Measurements from ENCODE around the gene KIR3DL3.
"Not testable (repeated sequence)": the region's sequence is repeated elsewhere in the genome, so short reads cannot be mapped to it uniquely, and the experiment has no call there.

The KIR3DL3 gene

GRCh38 chr19:54728167-54728566 is 3.9 kb downstream of the KIR3DL3 start:
- H3K14ac ChIP-seq (ENCODE audit: low read length) = no peak overlapping the region
- no peak overlapping the region for H4K8ac ChIP-seq (ENCODE audit: low read depth, low read length)
- no peak overlapping the region for H2BK15ac ChIP-seq (ENCODE audit: low read length)
- no peak overlapping the region for H2AFZ ChIP-seq (ENCODE audit: low read length)
- peaks cover 0 to 10% (median 0%) of the 10 kb centered on the region in 3 experiments for H3K27me3 ChIP-seq (ENCODE audit: control insufficient read depth in 3 of 3, insufficient read depth in 3 of 3, low read depth in 1 of 3, low read length in 3 of 3)
- H3K4ac ChIP-seq (ENCODE audit: low read length) = no peak overlapping the region
- no peak overlapping the region for H3K18ac ChIP-seq (ENCODE audit: low read length)
- H3K4me3 ChIP-seq (ENCODE audit: low read length in 2 of 2) = peak overlapping the region in 1 of 2 donors; percentile 34
- no peak for DNase-seq (ENCODE audit: low spot score)
- H3K23ac ChIP-seq (ENCODE audit: low read depth, low read length, poor library complexity) = no peak overlapping the region
- H2BK120ac ChIP-seq (ENCODE audit: low read depth, low read length) = no peak overlapping the region
- WGBS, 2 donors (ENCODE audit: extremely low coverage in 2 of 2, insufficient read length in 2 of 2, insufficient replicate concordance in 1 of 2) = no CpG with 5 or more reads among the region's 3 CpGs
- H3K9ac ChIP-seq (ENCODE audit: low read depth, low read length, poor library complexity) = no peak overlapping the region
- no peaks in the 10 kb centered on the region for H3K4me1 ChIP-seq (ENCODE audit: control insufficient read depth in 2 of 2, insufficient read depth in 1 of 2, low read depth in 1 of 2, low read length in 2 of 2)
- H3K79me1 ChIP-seq (ENCODE audit: low read depth, low read length) = no peaks in the 10 kb centered on the region
- H2AK5ac ChIP-seq (ENCODE audit: low read depth, low read length) = no peak overlapping the region
- H2BK5ac ChIP-seq (ENCODE audit: low read length) = no peak overlapping the region
- H3K36me3 ChIP-seq (replicated peaks in 1 of 2; ENCODE audit: control insufficient read depth in 2 of 2, insufficient read depth in 2 of 2, low read length in 2 of 2) = no peaks in the 10 kb centered on the region
- H4K91ac ChIP-seq (ENCODE audit: low read depth, low read length, poor library complexity) = no peak overlapping the region
- peaks cover 0 to 44% of the 10 kb centered on the region in 2 donors for H3K9me3 ChIP-seq (replicated peaks in 1 of 2; ENCODE audit: control insufficient read depth in 2 of 2, insufficient read depth in 1 of 2, low read depth in 1 of 2, low read length in 2 of 2)
- H2BK12ac ChIP-seq (ENCODE audit: low read length) = no peak overlapping the region
- H3K27ac ChIP-seq (replicated peaks; ENCODE audit: low read length) = no peak overlapping the region
- no peak overlapping the region for H3K4me2 ChIP-seq (ENCODE audit: insufficient read depth, low read length, poor library complexity, severe bottlenecking)

- no peak overlapping the region for H3K23ac ChIP-seq (ENCODE audit: low read depth, low read length, poor library complexity)
- no peaks in the 10 kb centered on the region for H3K4me1 ChIP-seq (ENCODE audit: control insufficient read depth in 2 of 2, insufficient read depth in 1 of 2, low read depth in 1 of 2, low read length in 2 of 2)
- no peak overlapping the region for H3K9ac ChIP-seq (ENCODE audit: low read depth, low read length, poor library complexity)
- peaks cover 0 to 44% of the 10 kb centered on the region in 2 donors for H3K9me3 ChIP-seq (replicated peaks in 1 of 2; ENCODE audit: control insufficient read depth in 2 of 2, insufficient read depth in 1 of 2, low read depth in 1 of 2, low read length in 2 of 2)
- no peak overlapping the region for H2AFZ ChIP-seq (ENCODE audit: low read length)
- H3K79me1 ChIP-seq (ENCODE audit: low read depth, low read length) = no peaks in the 10 kb centered on the region
- H3K4ac ChIP-seq (ENCODE audit: low read length) = no peak overlapping the region
- no peak overlapping the region for H2BK12ac ChIP-seq (ENCODE audit: low read length)
- no peak overlapping the region for H4K8ac ChIP-seq (ENCODE audit: low read depth, low read length)
- no peaks in the 10 kb centered on the region for H3K36me3 ChIP-seq (replicated peaks in 1 of 2; ENCODE audit: control insufficient read depth in 2 of 2, insufficient read depth in 2 of 2, low read length in 2 of 2)
- no peak overlapping the region for H4K91ac ChIP-seq (ENCODE audit: low read depth, low read length, poor library complexity)
- no peak overlapping the region for H3K18ac ChIP-seq (ENCODE audit: low read length)
- no peak overlapping the region for H3K27ac ChIP-seq (replicated peaks; ENCODE audit: low read length)
- H2AK5ac ChIP-seq (ENCODE audit: low read depth, low read length) = no peak overlapping the region
- H2BK15ac ChIP-seq (ENCODE audit: low read length) = no peak overlapping the region
- WGBS, 2 donors (ENCODE audit: extremely low coverage in 2 of 2, insufficient read length in 2 of 2, insufficient replicate concordance in 1 of 2) = no CpG with 5 or more reads among the region's 15 CpGs
- H3K4me3 ChIP-seq (ENCODE audit: low read length in 2 of 2) = no peak overlapping the region
- H2BK120ac ChIP-seq (ENCODE audit: low read depth, low read length) = no peak overlapping the region
- no peak overlapping the region for H3K4me2 ChIP-seq (ENCODE audit: insufficient read depth, low read length, poor library complexity, severe bottlenecking)
- DNase-seq (ENCODE audit: low spot score) = no peak
- H3K14ac ChIP-seq (ENCODE audit: low read length) = no peak overlapping the region
- peaks cover 0 to 16% (median 0%) of the 10 kb centered on the region in 3 experiments for H3K27me3 ChIP-seq (ENCODE audit: control insufficient read depth in 3 of 3, insufficient read depth in 3 of 3, low read depth in 1 of 3, low read length in 3 of 3)
- no peak overlapping the region for H2BK5ac ChIP-seq (ENCODE audit: low read length)
These were observed 5.4 kb downstream of the KIR3DL3 start for GRCh38 chr19:54729416-54730188.

- H2BK120ac ChIP-seq (ENCODE audit: low read depth, low read length) = no peak overlapping the region
- H3K4me1 ChIP-seq (ENCODE audit: control insufficient read depth in 2 of 2, insufficient read depth in 1 of 2, low read depth in 1 of 2, low read length in 2 of 2) = no peaks in the 10 kb centered on the region
- peaks cover 0 to 16% (median 0%) of the 10 kb centered on the region in 3 experiments for H3K27me3 ChIP-seq (ENCODE audit: control insufficient read depth in 3 of 3, insufficient read depth in 3 of 3, low read depth in 1 of 3, low read length in 3 of 3)
- no peaks in the 10 kb centered on the region for H3K36me3 ChIP-seq (replicated peaks in 1 of 2; ENCODE audit: control insufficient read depth in 2 of 2, insufficient read depth in 2 of 2, low read length in 2 of 2)
- no peak overlapping the region for H4K8ac ChIP-seq (ENCODE audit: low read depth, low read length)
- no peak overlapping the region for H2BK15ac ChIP-seq (ENCODE audit: low read length)
- H3K14ac ChIP-seq (ENCODE audit: low read length) = no peak overlapping the region
- H3K4me3 ChIP-seq (ENCODE audit: low read length in 2 of 2) = no peak overlapping the region
- WGBS, 2 donors (ENCODE audit: extremely low coverage in 2 of 2, insufficient read length in 2 of 2, insufficient replicate concordance in 1 of 2) = no CpG with 5 or more reads among the region's 8 CpGs
- no peak for DNase-seq (ENCODE audit: low spot score)
- H2BK12ac ChIP-seq (ENCODE audit: low read length) = no peak overlapping the region
- H2AFZ ChIP-seq (ENCODE audit: low read length) = no peak overlapping the region
- H3K27ac ChIP-seq (replicated peaks; ENCODE audit: low read length) = no peak overlapping the region
- no peak overlapping the region for H3K4me2 ChIP-seq (ENCODE audit: insufficient read depth, low read length, poor library complexity, severe bottlenecking)
- H2AK5ac ChIP-seq (ENCODE audit: low read depth, low read length) = no peak overlapping the region
- no peak overlapping the region for H3K23ac ChIP-seq (ENCODE audit: low read depth, low read length, poor library complexity)
- no peak overlapping the region for H3K18ac ChIP-seq (ENCODE audit: low read length)
- H3K9ac ChIP-seq (ENCODE audit: low read depth, low read length, poor library complexity) = no peak overlapping the region
- no peak overlapping the region for H2BK5ac ChIP-seq (ENCODE audit: low read length)
- H3K4ac ChIP-seq (ENCODE audit: low read length) = no peak overlapping the region
- peaks cover 0 to 36% of the 10 kb centered on the region in 2 donors for H3K9me3 ChIP-seq (replicated peaks in 1 of 2; ENCODE audit: control insufficient read depth in 2 of 2, insufficient read depth in 1 of 2, low read depth in 1 of 2, low read length in 2 of 2)
- H4K91ac ChIP-seq (ENCODE audit: low read depth, low read length, poor library complexity) = no peak overlapping the region
- H3K79me1 ChIP-seq (ENCODE audit: low read depth, low read length) = no peaks in the 10 kb centered on the region
These were observed 6.9 kb downstream of the KIR3DL3 start for GRCh38 chr19:54731191-54731590.

- not testable (repeated sequence) for H3K18ac ChIP-seq (ENCODE audit: low read length); H2BK5ac ChIP-seq (ENCODE audit: low read length); H3K9ac ChIP-seq (ENCODE audit: low read depth, low read length, poor library complexity); H3K4me1 ChIP-seq (ENCODE audit: control insufficient read depth in 2 of 2, insufficient read depth in 1 of 2, low read depth in 1 of 2, low read length in 2 of 2); H3K4me3 ChIP-seq (ENCODE audit: low read length in 2 of 2); H2AK5ac ChIP-seq (ENCODE audit: low read depth, low read length); H2BK120ac ChIP-seq (ENCODE audit: low read depth, low read length); H2BK15ac ChIP-seq (ENCODE audit: low read length); H3K79me1 ChIP-seq (ENCODE audit: low read depth, low read length); H2BK12ac ChIP-seq (ENCODE audit: low read length); H3K36me3 ChIP-seq (replicated peaks in 1 of 2; ENCODE audit: control insufficient read depth in 2 of 2, insufficient read depth in 2 of 2, low read length in 2 of 2); H3K4ac ChIP-seq (ENCODE audit: low read length); H3K4me2 ChIP-seq (ENCODE audit: insufficient read depth, low read length, poor library complexity, severe bottlenecking); H3K27me3 ChIP-seq (ENCODE audit: control insufficient read depth in 3 of 3, insufficient read depth in 3 of 3, low read depth in 1 of 3, low read length in 3 of 3); H3K14ac ChIP-seq (ENCODE audit: low read length); H3K23ac ChIP-seq (ENCODE audit: low read depth, low read length, poor library complexity); H3K27ac ChIP-seq (replicated peaks; ENCODE audit: low read length); H4K8ac ChIP-seq (ENCODE audit: low read depth, low read length); DNase-seq (ENCODE audit: low spot score); H4K91ac ChIP-seq (ENCODE audit: low read depth, low read length, poor library complexity); H2AFZ ChIP-seq (ENCODE audit: low read length)
- WGBS, 2 donors (ENCODE audit: extremely low coverage in 2 of 2, insufficient read length in 2 of 2, insufficient replicate concordance in 1 of 2) = no CpG with 5 or more reads among the region's 16 CpGs
- H3K9me3 ChIP-seq (replicated peaks in 1 of 2; ENCODE audit: control insufficient read depth in 2 of 2, insufficient read depth in 1 of 2, low read depth in 1 of 2, low read length in 2 of 2) = peaks cover 0 to 13% of the 10 kb centered on the region in 2 donors
These were observed 14.1 kb downstream of the KIR3DL3 start, which contains the start of gene KIR2DL3 for GRCh38 chr19:54738306-54738705. Gene KIR2DL3, plus strand, starts transcription at chr19:54738513. Its CDS starts 33 bp downstream, at chr19:54738546.

Data from neuronal stem cell (in vitro differentiated cells).